Loucy (cell line): ENCODE measurements around the gene STYXL2.

Experiments used
- H2AFZ ChIP-seq: fragments of 200-600 bp; sonication (generic); 2 replicates; pipeline ENCODE4 v1.6.0; 2016; ENCODE audit warnings: antibody characterized with exemption, mild to moderate bottlenecking, low read length, moderate library complexity
- H3F3A ChIP-seq: fragments of 200-600 bp; 2 replicates; pipeline ENCODE4 v1.6.0; 2016; ENCODE audit warnings: antibody characterized with exemption, low read depth, mild to moderate bottlenecking
- H3K27me3 ChIP-seq: fragments of 200-600 bp; sonication (generic); 2 replicates; pipeline ENCODE4 v1.6.1; 2014; ENCODE audit warnings: low read length, mild to moderate bottlenecking; ENCODE audit not compliant: insufficient read depth, poor library complexity, severe bottlenecking
- H3K36me3 ChIP-seq: fragments of 200-600 bp; sonication (generic); 2 replicates; pipeline ENCODE4 v1.6.1; 2016; ENCODE audit warnings: low read length; ENCODE audit not compliant: insufficient read depth
- H3K4me1 ChIP-seq: fragments of 200-600 bp; sonication (generic); 2 replicates; pipeline ENCODE4 v1.5.1; 2014; ENCODE audit warnings: low read length, mild to moderate bottlenecking; ENCODE audit not compliant: insufficient read depth, poor library complexity, severe bottlenecking
- H3K4me2 ChIP-seq: fragments of 200-600 bp; sonication (generic); 2 replicates; pipeline ENCODE4 v1.6.0; 2014; ENCODE audit warnings: antibody characterized with exemption, low read length, low read depth, mild to moderate bottlenecking; ENCODE audit not compliant: poor library complexity, severe bottlenecking
- H3K4me3 ChIP-seq: fragments of 200-600 bp; sonication (generic); 2 replicates; pipeline ENCODE4 v1.5.1; 2014; ENCODE audit warnings: low read length, mild to moderate bottlenecking, mixed read lengths; ENCODE audit not compliant: poor library complexity, severe bottlenecking
- H3K79me2 ChIP-seq: fragments of 200-600 bp; sonication (generic); 2 replicates; pipeline ENCODE4 v1.6.1; 2014; ENCODE audit warnings: low read length; ENCODE audit not compliant: insufficient read depth
- H3K9ac ChIP-seq: fragments of 200-600 bp; sonication (generic); 2 replicates; pipeline ENCODE4 v1.6.0; 2014; ENCODE audit warnings: mild to moderate bottlenecking, low read depth, low read length, moderate library complexity; ENCODE audit not compliant: poor library complexity, severe bottlenecking
- H3K9me2 ChIP-seq: fragments of 200-600 bp; sonication (generic); replicated peaks from 2 replicates; pipeline ENCODE4 v1.6.1; 2016; ENCODE audit warnings: low read depth, low read length, mixed read lengths
- H3K9me3 ChIP-seq: fragments of 200-600 bp; sonication (generic); 2 replicates; pipeline ENCODE4 v1.6.1; 2014; ENCODE audit warnings: mild to moderate bottlenecking, antibody characterized with exemption, low read length, low read depth; ENCODE audit not compliant: insufficient read depth
- H4K20me1 ChIP-seq: fragments of 200-600 bp; sonication (generic); 2 replicates; pipeline ENCODE4 v1.6.0; 2014; ENCODE audit warnings: antibody characterized with exemption, low read length, mild to moderate bottlenecking; ENCODE audit not compliant: insufficient read depth, poor library complexity, severe bottlenecking
- EZH2phosphoT487 ChIP-seq: fragments of 200-600 bp; IDR thresholded peaks from 2 replicates; pipeline ENCODE4 v1.6.1; 2018; ENCODE audit warnings: antibody characterized with exemption, mild to moderate bottlenecking, moderate library complexity, borderline replicate concordance
- TF ChIP-seq, protein P1 (sequence below): fragments of 200-600 bp; sonication (generic); conservative IDR thresholded peaks from 2 replicates; pipeline ENCODE4 v1.5.1; 2014; ENCODE audit warnings: mild to moderate bottlenecking, antibody characterized with exemption, low read length

The STYXL2 gene

DNA sequence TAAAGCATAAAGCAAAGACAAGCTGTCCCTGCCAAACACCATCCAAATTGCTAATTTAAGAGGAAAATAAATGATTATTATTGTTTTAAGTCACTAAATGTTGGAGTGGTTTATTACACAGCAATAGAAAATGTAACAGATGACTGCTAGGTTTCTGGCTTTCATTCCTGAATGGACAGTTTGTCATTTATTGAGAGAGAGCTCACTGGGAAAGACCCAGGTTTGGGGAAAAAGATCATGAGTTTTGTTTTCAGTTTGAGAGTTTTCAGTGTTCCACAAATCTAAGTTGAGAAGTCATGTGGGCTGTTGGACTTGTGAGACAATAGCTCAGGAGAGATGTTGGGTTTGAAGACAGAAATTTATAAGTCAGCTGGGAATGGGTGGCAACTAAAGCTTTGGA lies 9.1 kb upstream of the STYXL2 start:
- Histone ChIP-seq H4K20me1 (peaks cover 22% of the 10 kb centered on the region), H3K9me2 (no peaks in the 10 kb centered on the region), H3K4me2 (peak overlapping the region; percentile 96), H3K4me3 (peak overlapping the region; percentile 80), H3F3A (no peaks in the 10 kb centered on the region), H3K36me3 (no peaks in the 10 kb centered on the region), H3K9ac (peak overlapping the region; percentile 94), H2AFZ (no peak overlapping the region), H3K79me2 (peaks cover 100% of the 10 kb centered on the region), H3K9me3 (no peaks in the 10 kb centered on the region), H3K27me3 (no peaks in the 10 kb centered on the region), H3K4me1 (peaks cover 95% of the 10 kb centered on the region)
- TF ChIP-seq, protein P1, sequence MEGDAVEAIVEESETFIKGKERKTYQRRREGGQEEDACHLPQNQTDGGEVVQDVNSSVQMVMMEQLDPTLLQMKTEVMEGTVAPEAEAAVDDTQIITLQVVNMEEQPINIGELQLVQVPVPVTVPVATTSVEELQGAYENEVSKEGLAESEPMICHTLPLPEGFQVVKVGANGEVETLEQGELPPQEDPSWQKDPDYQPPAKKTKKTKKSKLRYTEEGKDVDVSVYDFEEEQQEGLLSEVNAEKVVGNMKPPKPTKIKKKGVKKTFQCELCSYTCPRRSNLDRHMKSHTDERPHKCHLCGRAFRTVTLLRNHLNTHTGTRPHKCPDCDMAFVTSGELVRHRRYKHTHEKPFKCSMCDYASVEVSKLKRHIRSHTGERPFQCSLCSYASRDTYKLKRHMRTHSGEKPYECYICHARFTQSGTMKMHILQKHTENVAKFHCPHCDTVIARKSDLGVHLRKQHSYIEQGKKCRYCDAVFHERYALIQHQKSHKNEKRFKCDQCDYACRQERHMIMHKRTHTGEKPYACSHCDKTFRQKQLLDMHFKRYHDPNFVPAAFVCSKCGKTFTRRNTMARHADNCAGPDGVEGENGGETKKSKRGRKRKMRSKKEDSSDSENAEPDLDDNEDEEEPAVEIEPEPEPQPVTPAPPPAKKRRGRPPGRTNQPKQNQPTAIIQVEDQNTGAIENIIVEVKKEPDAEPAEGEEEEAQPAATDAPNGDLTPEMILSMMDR: no peak
- no peak for TF ChIP-seq EZH2phosphoT487

- H2AFZ ChIP-seq: no peak overlapping the region
- peaks cover 4% of the 10 kb centered on the region for H3F3A ChIP-seq
- H3K4me2 ChIP-seq: peak overlapping the region; percentile 96
- peaks cover 91% of the 10 kb centered on the region for H3K4me1 ChIP-seq
- peak overlapping the region; percentile 80 for H3K4me3 ChIP-seq
- peaks cover 14% of the 10 kb centered on the region for H4K20me1 ChIP-seq
- H3K79me2 ChIP-seq: peaks cover 94% of the 10 kb centered on the region
- H3K36me3 ChIP-seq: no peaks in the 10 kb centered on the region
- H3K9me2 ChIP-seq: no peaks in the 10 kb centered on the region
- H3K9ac ChIP-seq: peak overlapping the region; percentile 94
- TF ChIP-seq, protein P1: no peak; the same call in 1 of the 2 replicates
- no peak for TF ChIP-seq EZH2phosphoT487
- H3K27me3 ChIP-seq: no peaks in the 10 kb centered on the region
- H3K9me3 ChIP-seq: no peaks in the 10 kb centered on the region
Observed at GRCh38 chr1:167086033-167086432, 7.8 kb upstream of the STYXL2 start.

DNA sequence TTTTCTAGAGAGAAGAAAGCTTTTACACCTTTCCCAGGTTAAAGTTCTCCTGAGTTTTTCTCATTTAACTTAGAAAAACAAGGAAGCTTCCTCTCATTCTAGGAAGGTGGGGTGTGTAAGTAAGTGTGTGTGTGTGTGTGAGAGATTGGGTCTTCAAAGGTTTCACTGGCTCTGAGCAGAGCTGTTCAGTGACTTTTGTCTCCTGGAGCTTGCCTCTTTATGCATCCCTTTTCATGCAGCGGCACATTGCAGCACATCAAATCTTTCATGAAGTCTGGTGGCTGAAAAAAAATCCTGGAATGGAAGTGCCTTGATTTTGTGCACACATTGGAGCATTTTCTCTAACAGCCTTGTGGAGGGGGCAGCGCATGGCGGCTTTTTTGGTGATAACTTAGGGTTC lies 7.1 kb upstream of the STYXL2 start:
- peaks cover 86% of the 10 kb centered on the region for H3K79me2 ChIP-seq
- peak overlapping the region; percentile 96 for H3K4me2 ChIP-seq
- H2AFZ ChIP-seq: no peak overlapping the region
- H3K36me3 ChIP-seq: no peaks in the 10 kb centered on the region
- peaks cover 8% of the 10 kb centered on the region for H3F3A ChIP-seq
- H3K9ac ChIP-seq: peak overlapping the region; percentile 94
- H3K4me1 ChIP-seq: peaks cover 87% of the 10 kb centered on the region
- no peaks in the 10 kb centered on the region for H3K9me3 ChIP-seq
- H3K4me3 ChIP-seq: peak overlapping the region; percentile 80
- H3K27me3 ChIP-seq: no peaks in the 10 kb centered on the region
- peaks cover 13% of the 10 kb centered on the region for H4K20me1 ChIP-seq
- no peaks in the 10 kb centered on the region for H3K9me2 ChIP-seq
- no peak for TF ChIP-seq EZH2phosphoT487
- TF ChIP-seq, protein P1: no peak
